Fibroblast of the aortic adventitia (primary cell): ENCODE data around the gene SUGP1. TPM values are rescaled to one million over a fixed set of nuclear protein-coding genes. Genes with fewer than 3 reads are reported as not detected.
A peak's percentile ranks its signal among the peaks of the same experiment; 100 is the strongest.

ENCODE experiments used
- DNase-seq: peaks from one replicate; pipeline ENCODE4 v3.0.0-alpha.2; 2010; ENCODE audit warnings: low read depth
- H3K4me3 ChIP-seq: 2 replicates; pipeline ENCODE4 v1.5.1; 2011; ENCODE audit warnings: low read depth, mild to moderate bottlenecking, control low read depth, low read length, moderate library complexity
- total RNA-seq: library from RNA; depleted of rRNA; stranded (reverse); fragments of >200 nt; gene quantifications from 2 replicates; pipeline ENCODE4 v1.2.3, GENCODE V29; 2012; ENCODE audit warnings: low replicate concordance
- TF ChIP-seq, protein P1 (sequence below): IDR thresholded peaks from 2 replicates; pipeline ENCODE4 v1.5.1; 2011; ENCODE audit warnings: mild to moderate bottlenecking, low read length, control low read depth, inconsistent platforms; ENCODE audit not compliant: insufficient read depth

The SUGP1 gene
- total RNA-seq, 1 donor, result 32.4 TPM

DNA sequence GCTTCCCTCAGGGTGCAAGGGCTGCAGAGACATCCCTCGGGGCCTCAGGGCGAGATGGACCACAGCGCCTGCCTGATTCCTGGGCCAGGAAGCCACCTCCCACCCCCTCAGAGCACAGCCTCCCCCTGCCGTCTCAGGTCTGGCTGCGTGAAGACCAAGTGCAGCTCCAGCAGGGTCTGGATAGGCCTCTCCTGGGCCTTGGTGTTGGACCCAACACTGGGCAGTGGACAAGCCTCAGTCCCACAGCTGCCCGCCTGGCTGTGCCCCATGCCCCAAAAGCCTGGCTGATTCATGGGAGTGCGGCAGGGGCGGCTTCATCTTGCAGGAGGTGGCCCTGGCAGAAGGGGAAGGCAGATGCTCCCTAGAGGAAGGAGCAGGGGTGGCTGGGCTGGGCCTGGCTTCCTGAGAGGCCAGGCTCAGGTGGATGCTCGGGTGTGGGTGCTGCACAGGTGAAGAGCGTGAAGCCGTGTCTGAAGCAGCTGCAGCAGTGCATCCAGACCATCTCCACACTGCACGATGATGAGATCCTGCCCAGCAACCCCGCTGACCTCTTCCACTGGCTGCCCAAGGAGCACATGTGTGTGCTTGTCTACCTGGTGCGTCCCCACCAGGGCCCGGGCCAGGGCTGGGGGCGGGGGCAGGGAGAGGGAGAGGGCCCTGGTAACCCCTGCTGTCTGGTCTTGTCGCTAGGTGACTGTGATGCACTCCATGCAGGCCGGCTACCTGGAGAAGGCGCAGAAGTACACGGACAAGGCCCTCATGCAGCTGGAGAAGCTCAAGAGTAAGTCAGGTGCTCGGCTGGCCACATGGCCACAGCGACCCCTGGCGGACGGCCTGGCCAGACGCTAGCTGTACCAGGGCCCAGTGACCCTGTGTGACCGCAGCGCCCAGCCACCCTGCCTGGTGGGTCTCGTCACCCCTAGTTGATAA lies 22.0 kb upstream of the SUGP1 start:
- TF ChIP-seq, protein P1, sequence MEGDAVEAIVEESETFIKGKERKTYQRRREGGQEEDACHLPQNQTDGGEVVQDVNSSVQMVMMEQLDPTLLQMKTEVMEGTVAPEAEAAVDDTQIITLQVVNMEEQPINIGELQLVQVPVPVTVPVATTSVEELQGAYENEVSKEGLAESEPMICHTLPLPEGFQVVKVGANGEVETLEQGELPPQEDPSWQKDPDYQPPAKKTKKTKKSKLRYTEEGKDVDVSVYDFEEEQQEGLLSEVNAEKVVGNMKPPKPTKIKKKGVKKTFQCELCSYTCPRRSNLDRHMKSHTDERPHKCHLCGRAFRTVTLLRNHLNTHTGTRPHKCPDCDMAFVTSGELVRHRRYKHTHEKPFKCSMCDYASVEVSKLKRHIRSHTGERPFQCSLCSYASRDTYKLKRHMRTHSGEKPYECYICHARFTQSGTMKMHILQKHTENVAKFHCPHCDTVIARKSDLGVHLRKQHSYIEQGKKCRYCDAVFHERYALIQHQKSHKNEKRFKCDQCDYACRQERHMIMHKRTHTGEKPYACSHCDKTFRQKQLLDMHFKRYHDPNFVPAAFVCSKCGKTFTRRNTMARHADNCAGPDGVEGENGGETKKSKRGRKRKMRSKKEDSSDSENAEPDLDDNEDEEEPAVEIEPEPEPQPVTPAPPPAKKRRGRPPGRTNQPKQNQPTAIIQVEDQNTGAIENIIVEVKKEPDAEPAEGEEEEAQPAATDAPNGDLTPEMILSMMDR, result peak; percentile 70
- H3K4me3 ChIP-seq, result no peak overlapping the region
- peak; percentile 31 for DNase-seq

DNA sequence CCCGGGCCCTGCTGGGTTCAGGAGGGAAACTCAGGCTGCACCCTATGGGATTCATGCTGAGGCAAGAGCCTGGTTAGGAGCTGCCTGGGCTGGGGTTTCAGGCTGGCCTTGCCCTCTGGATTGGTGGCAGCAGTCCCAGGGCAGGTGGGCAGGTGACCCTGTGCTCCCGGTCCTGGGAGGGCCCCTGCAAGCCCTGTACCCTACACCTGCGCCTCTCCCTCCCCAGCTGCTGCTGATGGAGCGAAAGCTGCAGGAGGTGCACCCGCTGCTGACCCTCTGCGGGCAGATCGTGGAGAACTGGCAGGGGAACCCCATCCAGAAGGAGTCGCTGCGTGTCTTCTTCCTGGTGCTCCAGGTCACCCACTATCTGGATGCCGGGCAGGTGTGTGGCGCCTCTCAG lies 20.7 kb upstream of the SUGP1 start:
- no peak overlapping the region for H3K4me3 ChIP-seq
- DNase-seq, result no peak
- TF ChIP-seq, protein P1, result no peak

DNA sequence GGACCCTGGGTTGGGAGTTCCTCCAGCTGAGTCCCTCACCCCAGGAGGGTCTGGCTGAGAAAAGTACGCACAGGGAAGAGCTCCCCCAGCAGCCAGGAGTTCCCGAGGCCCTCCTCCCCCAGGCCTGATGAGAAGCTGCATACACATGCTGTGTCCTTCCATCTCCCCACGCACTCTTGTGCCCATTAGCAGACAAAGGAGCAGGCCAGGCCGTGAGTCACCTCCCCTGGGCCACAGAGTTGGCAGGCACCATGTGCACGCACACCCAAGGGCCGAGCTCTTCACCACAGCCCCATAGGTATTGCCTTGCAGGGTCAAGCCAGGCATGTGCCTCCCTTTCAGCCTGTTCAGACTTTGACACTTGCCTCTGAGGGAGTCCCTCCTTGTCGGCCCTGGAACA lies 17.8 kb upstream of the SUGP1 start:
- TF ChIP-seq, protein P1, result no peak
- peak; percentile 83 for DNase-seq
- no peak overlapping the region for H3K4me3 ChIP-seq

DNA sequence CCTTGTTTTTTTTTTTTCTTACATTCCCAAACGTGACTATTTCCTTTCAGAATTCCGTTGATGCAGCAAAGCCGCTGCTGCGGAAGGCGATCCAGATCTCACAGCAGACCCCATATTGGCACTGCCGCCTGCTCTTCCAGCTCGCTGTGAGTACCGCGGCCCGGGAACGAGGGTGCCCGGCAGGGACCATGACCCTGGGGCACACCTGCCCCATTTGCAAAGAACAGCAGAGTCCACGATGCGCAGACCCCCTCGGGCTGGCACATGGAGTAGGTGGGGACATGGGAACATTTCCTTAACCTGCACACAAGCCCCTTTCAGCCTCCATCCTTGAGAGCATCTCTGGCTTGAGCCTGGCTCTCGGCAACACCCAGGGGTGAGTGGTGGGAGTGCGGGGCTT lies 16.8 kb upstream of the SUGP1 start:
- TF ChIP-seq, protein P1, result no peak
- no peak overlapping the region for H3K4me3 ChIP-seq
- DNase-seq, result no peak

DNA sequence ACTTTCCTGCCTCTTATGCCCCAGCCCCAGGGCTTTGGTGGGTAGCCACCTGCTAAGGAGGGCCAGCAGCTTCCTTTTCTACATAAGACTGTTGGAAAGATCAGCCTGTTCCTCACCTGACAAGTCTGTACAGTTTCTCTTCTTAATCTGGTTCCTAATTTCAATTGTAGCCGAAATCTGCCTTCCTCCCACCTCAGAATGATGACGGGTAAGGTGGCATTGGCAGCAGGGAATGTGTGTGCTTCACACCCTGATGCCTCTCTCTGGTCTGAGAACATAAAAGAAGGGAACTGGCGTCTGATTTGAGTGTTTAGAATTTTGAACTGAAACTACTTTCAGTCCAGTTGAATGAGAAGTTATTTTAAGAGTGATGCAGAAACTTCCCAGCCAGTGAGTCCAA lies 16.3 kb upstream of the SUGP1 start:
- DNase-seq, result no peak
- H3K4me3 ChIP-seq, result no peak overlapping the region
- TF ChIP-seq, protein P1, result no peak

DNA sequence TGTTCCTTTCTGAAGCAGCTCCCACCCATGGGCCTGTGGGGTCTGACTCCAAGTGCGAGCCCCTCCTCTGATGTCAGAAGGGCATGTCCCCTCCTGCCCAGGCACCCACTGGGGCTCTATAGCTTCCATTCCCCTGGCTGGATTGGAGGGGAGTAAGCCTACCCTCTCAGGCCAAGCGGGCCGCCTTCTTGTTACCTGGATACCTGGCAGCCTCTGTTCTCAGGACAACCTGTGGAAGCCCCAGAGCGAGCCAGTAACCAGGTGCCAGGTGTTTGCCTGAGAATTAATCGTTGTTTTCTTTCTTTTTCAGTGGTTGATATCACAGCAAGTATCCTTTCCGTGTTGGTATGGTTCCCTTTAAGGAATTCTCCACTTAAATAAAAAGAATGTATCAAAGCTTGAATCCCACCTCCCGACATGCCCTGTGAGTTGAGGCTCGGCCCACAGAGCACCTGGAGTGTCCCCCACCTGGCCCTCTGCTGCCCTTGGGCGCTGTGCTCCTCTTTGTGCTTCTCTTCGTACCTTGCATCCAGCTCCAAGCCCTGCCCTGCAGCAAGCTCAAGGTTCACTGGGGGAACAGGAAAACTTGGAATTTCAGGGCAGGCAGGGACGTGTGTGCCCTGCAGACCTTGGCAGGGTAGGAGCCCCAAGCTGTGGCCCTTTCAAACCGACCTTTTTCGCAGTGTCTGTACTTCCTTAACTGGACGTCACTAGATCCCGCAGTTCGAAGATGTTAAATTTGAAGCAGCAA lies 15.3 kb upstream of the SUGP1 start:
- H3K4me3 ChIP-seq, result no peak overlapping the region
- DNase-seq, result no peak
- TF ChIP-seq, protein P1, result no peak
